CD14-positive monocyte (primary cell): ENCODE measurements around the gene SGCE. TPM values are rescaled to one million over a fixed set of nuclear protein-coding genes. Genes with fewer than 3 reads are reported as not detected.

ENCODE experiments used
- DNase-seq, 3 donors: peaks; one replicate each; pipeline ENCODE4 v3.0.0-alpha.2; 2011 to 2022
- H2AFZ ChIP-seq: 2 replicates; pipeline ENCODE4 v1.6.0; 2012; ENCODE audit warnings: mild to moderate bottlenecking, low read depth, low read length, inconsistent platforms; ENCODE audit not compliant: insufficient read depth, poor library complexity, severe bottlenecking
- H3K27ac ChIP-seq, 2 donors: 1 replicate in 1 of 2; 2 replicates in 1 of 2; pipeline ENCODE4 v1.5.1; 2012 to 2013; ENCODE audit warnings: low read length in 2 of 2, control low read depth in 1 of 2, inconsistent platforms in 1 of 2, low read depth in 1 of 2, mild to moderate bottlenecking in 1 of 2
- H3K27me3 ChIP-seq, 2 donors: one replicate each; pipeline versions ENCODE4 v1.6.0 to v1.6.1; 2011 to 2013; ENCODE audit warnings: low read length in 2 of 2; ENCODE audit not compliant: control insufficient read depth in 2 of 2, insufficient read depth in 2 of 2
- H3K36me3 ChIP-seq, 2 donors: replicated peaks in 1 of 2; 1 replicate in 1 of 2; 2 replicates in 1 of 2; pipeline versions ENCODE4 v1.5.1 to v1.6.1; 2012 to 2013; ENCODE audit warnings: low read length in 2 of 2, control low read depth in 1 of 2, inconsistent platforms in 1 of 2, mild to moderate bottlenecking in 1 of 2; ENCODE audit not compliant: insufficient read depth in 2 of 2, control insufficient read depth in 1 of 2
- H3K4me1 ChIP-seq, 2 donors: 1 replicate in 1 of 2; 2 replicates in 1 of 2; pipeline versions ENCODE4 v1.5.1 to v1.6.1; 2012 to 2013; ENCODE audit warnings: low read length in 2 of 2, control low read depth in 1 of 2, inconsistent platforms in 1 of 2, mild to moderate bottlenecking in 1 of 2, moderate library complexity in 1 of 2; ENCODE audit not compliant: insufficient read depth in 2 of 2, control insufficient read depth in 1 of 2
- H3K4me2 ChIP-seq: replicated peaks from 2 replicates; pipeline ENCODE3; 2012; ENCODE audit warnings: low read length, moderate library complexity, mild to moderate bottlenecking; ENCODE audit not compliant: poor library complexity, severe bottlenecking; ENCODE audit errors: extremely low read depth
- H3K4me3 ChIP-seq, 3 experiments: fragments of 200-600 bp in 1 of 3; sonication (generic) in 1 of 3; replicated peaks in 1 of 3; 1 replicate in 2 of 3; 2 replicates in 1 of 3; pipeline ENCODE4 v1.5.1; 2011 to 2013; ENCODE audit warnings: low read length in 3 of 3, mild to moderate bottlenecking in 3 of 3, control low read depth in 2 of 3, low read depth in 2 of 3, inconsistent platforms in 1 of 3, moderate library complexity in 1 of 3
- H3K79me2 ChIP-seq: 2 replicates; pipeline ENCODE4 v1.6.0; 2012; ENCODE audit warnings: mild to moderate bottlenecking, control low read depth, inconsistent platforms, low read length, moderate library complexity; ENCODE audit not compliant: insufficient read depth
- H3K9ac ChIP-seq: 2 replicates; pipeline ENCODE4 v1.6.0; 2017; ENCODE audit warnings: low read length, mild to moderate bottlenecking; ENCODE audit not compliant: insufficient read depth, poor library complexity, severe bottlenecking
- H3K9me3 ChIP-seq, 2 donors: replicated peaks in 1 of 2; 1 replicate in 1 of 2; 2 replicates in 1 of 2; pipeline versions ENCODE4 v1.5.1 to v1.6.1; 2012 to 2013; ENCODE audit warnings: low read length in 2 of 2, control low read depth in 1 of 2; ENCODE audit not compliant: control insufficient read depth in 1 of 2, insufficient read depth in 1 of 2
- H4K20me1 ChIP-seq: 2 replicates; pipeline ENCODE4 v1.6.0; 2012; ENCODE audit warnings: mild to moderate bottlenecking, low read length, control low read depth, moderate library complexity; ENCODE audit not compliant: insufficient read depth
- H3K27ac Mint-ChIP-seq, 7 donors: one replicate each; pipeline ENCODE4 v1.8.0; 2020; ENCODE audit warnings: mild to moderate bottlenecking in 7 of 7, mixed read lengths in 7 of 7, moderate library complexity in 6 of 7, inconsistent platforms in 2 of 7
- H3K27me3 Mint-ChIP-seq, 3 donors: one replicate each; pipeline ENCODE4 v1.8.0; 2021 to 2022; ENCODE audit warnings: low read depth in 3 of 3, mild to moderate bottlenecking in 3 of 3, mixed read lengths in 3 of 3, moderate library complexity in 3 of 3, inconsistent platforms in 1 of 3
- H3K36me3 Mint-ChIP-seq, 2 donors: one replicate each; pipeline ENCODE4 v1.8.0; 2020; ENCODE audit warnings: mixed read lengths in 2 of 2, inconsistent platforms in 1 of 2, mild to moderate bottlenecking in 1 of 2
- H3K4me1 Mint-ChIP-seq: one replicate; pipeline ENCODE4 v1.8.0; 2020; ENCODE audit warnings: mild to moderate bottlenecking, mixed read lengths
- H3K4me3 Mint-ChIP-seq, 2 donors: one replicate each; pipeline ENCODE4 v1.8.0; 2020; ENCODE audit warnings: mild to moderate bottlenecking in 2 of 2, mixed read lengths in 2 of 2, moderate library complexity in 1 of 2
- H3K9me3 Mint-ChIP-seq, 7 donors: one replicate each; pipeline ENCODE4 v1.8.0; 2020 to 2022; ENCODE audit warnings: mixed read lengths in 7 of 7, mild to moderate bottlenecking in 6 of 7, moderate library complexity in 6 of 7, inconsistent platforms in 2 of 7
- WGBS: methylation state at CpG from one replicate; pipeline ENCODE4 v1.1.5; 2013; ENCODE audit warnings: missing lambda C conversion rate; ENCODE audit not compliant: insufficient coverage; 5-methylcytosine and 5-hydroxymethylcytosine counted together
- intact Hi-C, 2 donors: fragments of 100-400 bp; cut with micrococcal nuclease; formaldehyde crosslinking; loops; one replicate each; pipeline versions ENCODE4 v1.15.0 to v1.15.1; 2023
- polyA plus RNA-seq, 3 donors: library from polyadenylated mRNA; depleted of rRNA in 1 of 3; unstranded in 2 of 3; stranded (reverse) in 1 of 3; fragments of 300-500 nt in 2 of 3; fragments of >200 nt in 1 of 3; fragmentation: Illumina TruSeq in 2 of 3; gene quantifications; 1 replicate in 2 of 3; 2 replicates in 1 of 3; pipeline ENCODE4 v1.2.3, GENCODE V29; 2012 to 2021
- TF ChIP-seq, protein P1 (sequence below): fragments of 200-600 bp; IDR thresholded peaks from one replicate; pipeline ENCODE4 v1.8.0; 2022; ENCODE audit warnings: antibody characterized with exemption, mild to moderate bottlenecking

Gene SGCE
- polyA plus RNA-seq, 3 donors, result not detected

DNA sequence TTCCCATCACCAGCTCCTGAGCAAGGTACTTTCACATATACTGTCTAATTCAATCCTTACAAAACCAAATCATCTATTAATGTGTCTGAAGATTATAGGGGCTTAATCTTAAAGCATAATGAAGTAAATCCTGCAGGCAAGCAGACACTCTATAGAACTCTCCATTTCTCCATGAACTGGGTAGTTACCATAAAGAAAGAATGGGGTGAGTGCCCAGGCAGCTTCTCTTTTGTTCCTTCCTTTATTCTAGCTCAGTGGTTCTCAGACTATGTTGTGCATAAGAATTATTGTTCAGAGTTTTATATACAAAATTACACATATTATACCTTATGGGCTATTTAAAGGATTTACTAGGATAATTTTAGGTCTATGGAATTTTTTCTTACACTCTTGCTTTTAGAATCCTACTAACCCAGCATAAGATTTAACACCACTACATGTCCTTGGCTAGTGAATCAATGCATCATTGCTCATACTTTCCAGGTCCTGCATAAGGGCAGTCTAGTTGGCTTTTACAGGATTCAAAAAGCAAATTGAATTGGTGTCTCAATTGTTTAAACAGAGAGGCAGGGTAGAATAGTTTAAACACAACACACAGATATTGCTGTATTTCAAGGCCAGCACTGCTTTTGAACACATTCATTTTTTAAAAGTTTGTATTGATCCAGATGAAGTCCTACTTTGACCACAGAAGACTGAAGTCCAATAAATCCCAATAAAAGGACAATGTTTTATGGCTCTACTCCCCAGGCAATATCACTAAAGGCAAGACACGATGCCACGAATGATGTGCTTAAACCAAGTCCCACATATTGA, 12.9 kb downstream of the SGCE start:
- Mint-ChIP-seq H3K36me3 (no peaks in the 10 kb centered on the region), H3K4me3 (no peak overlapping the region), H3K27me3 (peaks cover 5 to 8% (median 6%) of the 10 kb centered on the region in 3 donors), H3K27ac (no peak overlapping the region), H3K4me1 (no peaks in the 10 kb centered on the region), H3K9me3 (peaks cover 0 to 2% (median 0%) of the 10 kb centered on the region in 7 donors)
- DNase-seq, result no peak
- WGBS, result no CpG with 5 or more reads among the region's 2 CpGs
- Histone ChIP-seq H3K27ac (no peak overlapping the region), H3K79me2 (no peaks in the 10 kb centered on the region), H4K20me1 (no peaks in the 10 kb centered on the region), H3K4me2 (no peak overlapping the region), H3K27me3 (peaks cover 0 to 2% of the 10 kb centered on the region in 2 donors), H3K4me1 (no peaks in the 10 kb centered on the region), H3K36me3 (no peaks in the 10 kb centered on the region), H3K4me3 (no peak overlapping the region), H2AFZ (no peak overlapping the region), H3K9ac (no peak overlapping the region), H3K9me3 (no peaks in the 10 kb centered on the region)
- TF ChIP-seq, protein P1, sequence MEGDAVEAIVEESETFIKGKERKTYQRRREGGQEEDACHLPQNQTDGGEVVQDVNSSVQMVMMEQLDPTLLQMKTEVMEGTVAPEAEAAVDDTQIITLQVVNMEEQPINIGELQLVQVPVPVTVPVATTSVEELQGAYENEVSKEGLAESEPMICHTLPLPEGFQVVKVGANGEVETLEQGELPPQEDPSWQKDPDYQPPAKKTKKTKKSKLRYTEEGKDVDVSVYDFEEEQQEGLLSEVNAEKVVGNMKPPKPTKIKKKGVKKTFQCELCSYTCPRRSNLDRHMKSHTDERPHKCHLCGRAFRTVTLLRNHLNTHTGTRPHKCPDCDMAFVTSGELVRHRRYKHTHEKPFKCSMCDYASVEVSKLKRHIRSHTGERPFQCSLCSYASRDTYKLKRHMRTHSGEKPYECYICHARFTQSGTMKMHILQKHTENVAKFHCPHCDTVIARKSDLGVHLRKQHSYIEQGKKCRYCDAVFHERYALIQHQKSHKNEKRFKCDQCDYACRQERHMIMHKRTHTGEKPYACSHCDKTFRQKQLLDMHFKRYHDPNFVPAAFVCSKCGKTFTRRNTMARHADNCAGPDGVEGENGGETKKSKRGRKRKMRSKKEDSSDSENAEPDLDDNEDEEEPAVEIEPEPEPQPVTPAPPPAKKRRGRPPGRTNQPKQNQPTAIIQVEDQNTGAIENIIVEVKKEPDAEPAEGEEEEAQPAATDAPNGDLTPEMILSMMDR, result no peak
- intact Hi-C loops, result no loop called here

DNA sequence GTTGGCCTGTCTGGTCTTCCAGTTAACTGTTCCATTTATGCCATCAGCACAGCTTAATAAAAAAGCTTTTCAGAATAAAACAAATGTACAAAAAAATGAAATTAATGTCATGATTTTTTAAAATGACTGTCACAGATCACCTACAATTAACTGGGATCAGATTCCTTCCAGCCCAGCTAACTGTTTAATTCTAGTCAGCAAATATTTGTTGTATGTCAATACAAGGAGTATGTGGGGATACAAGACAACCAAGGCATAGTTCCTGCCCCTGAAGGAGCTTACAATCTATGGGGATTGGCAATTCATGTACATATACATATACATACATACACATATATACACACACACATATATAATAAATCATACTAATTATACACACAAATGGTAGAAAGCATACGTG, 16.5 kb downstream of the SGCE start:
- Histone ChIP-seq H3K4me1 (no peaks in the 10 kb centered on the region), H3K79me2 (no peaks in the 10 kb centered on the region), H3K4me2 (no peak overlapping the region), H3K9me3 (no peaks in the 10 kb centered on the region), H2AFZ (no peak overlapping the region), H3K9ac (no peak overlapping the region), H4K20me1 (no peaks in the 10 kb centered on the region), H3K4me3 (no peak overlapping the region), H3K27me3 (no peaks in the 10 kb centered on the region), H3K36me3 (no peaks in the 10 kb centered on the region), H3K27ac (no peak overlapping the region)
- Mint-ChIP-seq H3K36me3 (no peaks in the 10 kb centered on the region), H3K27me3 (peaks cover 0 to 4% (median 0%) of the 10 kb centered on the region in 3 donors), H3K4me3 (no peak overlapping the region), H3K9me3 (peaks cover 0 to 2% (median 0%) of the 10 kb centered on the region in 7 donors), H3K27ac (no peak overlapping the region), H3K4me1 (no peaks in the 10 kb centered on the region)
- whole genome bisulfite sequencing, result no CpG with 5 or more reads among the region's 1 CpG
- intact Hi-C loops, result no loop called here
- TF ChIP-seq, protein P1, result no peak
- no peak for DNase-seq
